Effector CD4-positive, alpha-beta T cell (primary cell): ENCODE measurements around the gene RWDD1.
A peak's percentile ranks its signal among the peaks of the same experiment; 100 is the strongest.

Experiments used
- DNase-seq: peaks from one replicate; pipeline ENCODE4 v3.0.0-alpha.2; 2020
- total RNA-seq: gene quantifications from one replicate; lab custom pipeline; 2026; lab: John Stamatoyannopoulos, UW

The RWDD1 gene
- total RNA-seq = 40.3 reads per million, percentile 63 among the genes with 10 or more reads in this experiment

- DNase-seq = peak; percentile 98
Measured at GRCh38 chr6:116570856-116571682, at the start of gene RWDD1. Gene RWDD1 (plus strand): TSS chr6:116571504. CDS start chr6:116571583, 79 bp downstream.

DNA sequence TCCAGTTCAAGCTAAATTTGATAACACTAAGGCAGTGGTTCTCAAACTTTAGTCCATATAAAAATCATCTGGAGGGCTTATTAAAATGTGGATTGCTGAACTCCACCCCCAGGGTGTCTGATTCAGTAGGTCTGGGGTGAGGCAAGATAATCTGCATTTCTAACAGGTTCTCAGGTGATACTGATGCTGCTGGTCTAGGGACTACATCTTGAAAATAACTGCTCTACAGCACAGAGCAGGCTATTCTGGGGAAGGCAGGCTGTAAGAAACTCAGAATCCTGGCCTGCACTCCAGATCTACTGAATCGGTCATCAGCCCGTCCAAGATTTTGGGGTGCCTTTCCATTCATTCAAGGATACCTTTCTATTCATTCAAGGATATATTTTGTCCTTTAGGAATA is 48.4 kb upstream of the RWDD1 start:
- DNase-seq = no peak

DNA sequence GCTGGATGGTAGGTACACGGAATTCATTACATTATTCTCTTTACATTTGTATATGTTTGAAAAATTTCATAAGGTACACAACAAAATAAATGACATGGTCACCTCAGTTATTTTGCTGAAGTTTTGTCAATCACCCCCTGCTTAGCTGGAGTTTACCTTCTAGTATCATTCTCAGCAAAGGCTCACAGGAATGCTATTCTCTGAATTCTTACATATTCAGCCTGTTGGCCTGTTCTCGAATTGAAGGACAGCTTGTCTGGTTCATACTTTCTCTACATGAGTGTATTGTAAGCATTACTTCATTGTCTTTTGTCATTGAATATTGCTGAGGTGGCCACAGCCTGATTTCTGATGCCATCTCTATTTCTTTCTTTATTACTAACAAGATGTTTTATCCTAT is 47.1 kb upstream of the RWDD1 start:
- no peak for DNase-seq

DNA sequence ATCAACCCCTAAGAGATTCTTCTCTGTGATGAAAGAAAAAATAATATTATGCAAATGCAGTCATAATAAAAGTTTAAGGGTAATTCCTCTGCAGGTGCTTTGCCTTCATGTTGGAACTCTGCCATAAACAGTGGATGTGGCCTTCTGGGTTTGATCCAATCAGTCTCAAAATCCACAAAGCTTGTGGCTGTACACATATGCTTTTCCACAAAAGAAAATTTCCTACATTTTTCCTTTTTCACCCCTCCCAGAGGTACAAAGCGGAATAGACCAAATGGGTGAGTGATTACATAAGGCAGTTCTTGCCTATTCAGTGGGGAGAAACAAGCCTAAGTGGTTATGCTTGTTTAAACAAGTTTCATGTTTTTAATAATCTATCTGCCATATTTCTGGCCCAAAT is 43.2 kb upstream of the RWDD1 start:
- no peak for DNase-seq

DNA sequence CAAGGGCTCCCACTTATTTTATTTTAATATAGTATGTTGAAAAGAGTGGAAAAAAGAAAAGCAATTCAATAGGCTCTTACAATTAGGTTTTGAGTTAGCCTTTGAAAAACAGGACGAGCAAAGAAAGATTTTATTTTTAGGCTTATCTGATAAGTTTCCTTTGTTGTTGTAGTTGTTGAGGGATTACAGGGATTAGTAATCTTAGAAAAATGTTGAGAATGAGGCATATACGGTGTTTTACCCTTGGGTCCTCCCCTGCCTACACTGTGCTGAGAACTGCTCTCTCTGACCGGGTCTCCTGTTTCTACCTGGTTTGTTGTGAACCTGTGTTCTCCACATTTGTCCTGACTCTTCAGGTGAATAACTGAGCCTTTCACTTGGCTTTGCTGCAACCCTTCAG is 42.5 kb upstream of the RWDD1 start:
- no peak for DNase-seq

GRCh38 chr6:116529466-116530290 is 41.6 kb upstream of the RWDD1 start:
- DNase-seq = no peak

- DNase-seq = no peak
Measured at GRCh38 chr6:116530436-116530835, 40.9 kb upstream of the RWDD1 start.

DNA sequence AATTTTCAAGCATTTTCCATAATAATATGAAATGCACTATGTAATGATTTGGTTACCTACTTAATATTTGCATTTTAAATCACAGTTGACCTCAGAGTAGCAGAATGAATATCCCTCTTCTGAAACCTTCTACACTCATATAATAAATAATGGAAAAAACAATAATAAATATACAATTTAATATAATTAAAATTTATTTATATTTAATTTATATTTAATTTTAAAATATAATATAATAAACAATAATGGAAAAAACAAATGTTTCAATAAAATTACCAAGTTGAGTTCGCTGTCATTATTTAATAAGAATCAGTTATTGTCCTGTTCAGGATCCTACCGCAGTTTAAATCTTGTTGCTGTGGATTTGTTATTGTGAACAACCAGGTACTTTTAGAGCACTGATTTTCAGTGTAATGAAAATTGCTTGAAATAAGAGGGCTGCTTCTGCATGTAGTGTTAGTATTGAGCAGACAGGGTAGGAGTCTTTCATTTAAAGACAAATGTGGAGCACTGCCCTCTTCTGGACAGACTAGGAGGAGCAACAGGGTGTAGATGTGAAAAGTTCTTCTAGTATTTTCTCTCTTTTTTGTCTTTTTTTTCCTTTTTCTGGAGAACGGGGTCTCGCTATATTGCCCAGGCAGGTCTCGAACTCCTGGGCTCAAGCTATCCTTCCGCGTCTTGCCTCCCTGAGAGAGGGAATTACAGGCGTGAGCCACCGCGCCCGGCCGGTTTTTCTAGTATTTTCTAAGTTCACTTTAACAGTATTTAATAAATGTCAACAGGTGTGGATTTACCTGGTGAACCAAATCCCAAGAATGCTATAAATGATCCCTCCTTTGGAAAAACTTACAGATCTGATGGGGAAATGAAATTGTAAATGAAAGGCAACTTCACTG is 39.4 kb upstream of the RWDD1 start:
- DNase-seq = peak; percentile 53

DNA sequence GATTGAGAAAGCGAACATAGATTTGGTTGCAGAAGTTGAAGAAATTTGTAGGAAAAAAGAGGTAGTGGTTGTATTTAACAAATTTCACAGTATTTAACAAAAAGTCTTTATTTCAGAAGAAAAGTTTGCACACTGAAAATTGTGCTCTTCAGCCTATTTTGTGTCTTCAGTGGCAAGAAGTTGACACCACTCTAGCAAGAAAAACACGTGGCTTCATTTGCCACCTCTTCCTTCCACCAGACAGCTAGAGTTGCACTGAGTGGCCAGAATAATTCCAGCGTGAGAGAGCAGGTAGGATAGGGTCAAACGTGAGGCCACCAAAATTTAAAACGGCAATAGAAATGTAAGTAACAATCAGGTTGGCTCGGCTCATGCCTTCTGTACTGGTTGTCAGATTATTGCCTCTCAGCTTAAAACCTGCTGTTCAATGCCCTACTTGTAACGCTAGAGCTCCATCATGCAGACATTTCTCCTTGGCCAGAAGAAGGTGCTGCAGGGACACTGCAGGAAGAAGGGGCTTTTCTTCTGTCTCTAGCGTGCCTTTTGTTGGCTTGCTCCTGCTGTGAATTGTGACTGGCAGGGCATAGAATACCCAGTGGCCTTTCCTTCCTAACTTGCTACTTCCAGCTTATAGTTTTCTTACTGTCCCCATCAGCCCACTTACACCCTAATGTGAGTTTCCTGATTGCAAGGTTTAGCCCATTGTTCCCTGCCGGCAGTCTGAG is 37.9 kb upstream of the RWDD1 start:
- no peak for DNase-seq

DNA sequence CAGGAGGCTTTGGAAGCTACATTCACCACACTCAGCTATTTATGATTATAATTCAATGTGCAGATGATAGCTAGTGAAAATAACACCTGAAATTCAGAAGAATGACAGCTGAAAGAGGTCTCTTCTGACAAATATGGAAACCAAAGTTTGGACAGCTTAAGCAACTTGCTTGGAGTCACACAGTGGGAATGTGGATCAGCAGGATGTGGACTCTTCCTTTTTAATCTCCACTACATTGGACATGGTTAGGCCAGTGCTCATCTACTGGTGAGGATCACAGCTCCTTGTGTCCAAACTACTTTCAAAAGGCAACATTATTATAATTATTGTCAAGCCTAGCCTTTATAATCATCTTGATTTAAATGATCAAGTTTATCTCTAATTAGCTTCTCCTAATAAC is 36.2 kb upstream of the RWDD1 start:
- no peak for DNase-seq

- DNase-seq = peak; percentile 12
Measured at GRCh38 chr6:116536216-116536621, 35.1 kb upstream of the RWDD1 start.

DNA sequence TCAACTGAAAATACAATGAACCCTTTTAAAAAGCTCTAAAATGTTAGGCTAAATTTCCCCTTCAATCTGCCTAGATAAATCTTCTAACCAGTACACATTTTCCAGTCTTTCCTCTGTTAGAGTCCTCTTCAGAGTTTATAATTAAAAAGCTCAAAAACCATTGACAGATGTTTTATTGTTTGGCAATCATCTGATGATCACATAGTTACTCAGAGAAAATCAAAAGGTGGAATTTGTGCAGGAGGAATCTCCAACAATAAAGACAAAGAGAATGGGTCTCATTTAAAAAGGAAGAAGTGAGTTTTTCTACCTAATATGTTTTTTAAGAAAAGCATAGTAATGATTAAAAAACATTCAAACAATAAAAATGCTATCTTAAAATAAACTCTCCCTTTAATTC is 28.9 kb upstream of the RWDD1 start:
- DNase-seq = no peak

DNA sequence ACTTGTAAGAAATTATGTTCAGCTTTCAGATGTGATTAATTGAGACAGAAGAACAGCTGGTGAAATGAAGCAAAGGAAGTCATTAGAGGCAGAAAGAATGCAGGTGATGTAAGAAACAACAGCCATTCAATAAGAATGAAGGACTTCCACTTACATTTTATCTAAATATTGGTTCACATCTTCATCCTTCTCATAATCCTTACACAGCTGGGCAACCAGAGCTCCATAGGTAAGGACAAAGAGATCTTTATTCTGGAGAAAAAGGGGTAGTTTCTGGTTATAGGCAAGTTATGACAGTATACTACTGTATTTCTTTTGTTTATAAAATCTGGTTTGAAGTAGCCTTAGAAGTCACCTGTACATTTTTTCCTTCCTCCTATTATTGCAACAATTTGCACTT is 28.2 kb upstream of the RWDD1 start:
- DNase-seq = no peak

DNA sequence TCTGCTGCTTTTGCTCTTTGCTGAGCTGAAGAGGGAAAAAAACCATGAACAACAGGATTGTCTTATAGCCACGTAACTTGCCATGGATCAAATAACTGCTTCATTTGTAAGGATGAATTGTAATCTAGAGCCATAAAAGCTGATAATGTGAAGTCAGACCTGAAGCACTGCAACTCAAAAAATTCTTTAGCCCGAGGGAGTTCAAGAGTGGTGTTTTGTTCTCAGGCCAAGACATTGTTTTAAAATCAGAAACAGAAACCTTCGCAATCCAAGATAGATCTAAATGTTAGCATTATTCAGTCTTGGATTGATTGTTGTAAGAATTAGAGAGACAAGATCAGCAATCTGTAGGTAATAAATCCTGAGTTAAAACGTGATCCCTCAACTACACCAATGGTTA is 25.7 kb upstream of the RWDD1 start, which contains the start of gene TRAPPC3L:
Gene TRAPPC3L (minus strand): TSS at position 34 of the 400 bp plus-strand sequence. CDS start 170 bp downstream, outside the sequence.
- DNase-seq = no peak

DNA sequence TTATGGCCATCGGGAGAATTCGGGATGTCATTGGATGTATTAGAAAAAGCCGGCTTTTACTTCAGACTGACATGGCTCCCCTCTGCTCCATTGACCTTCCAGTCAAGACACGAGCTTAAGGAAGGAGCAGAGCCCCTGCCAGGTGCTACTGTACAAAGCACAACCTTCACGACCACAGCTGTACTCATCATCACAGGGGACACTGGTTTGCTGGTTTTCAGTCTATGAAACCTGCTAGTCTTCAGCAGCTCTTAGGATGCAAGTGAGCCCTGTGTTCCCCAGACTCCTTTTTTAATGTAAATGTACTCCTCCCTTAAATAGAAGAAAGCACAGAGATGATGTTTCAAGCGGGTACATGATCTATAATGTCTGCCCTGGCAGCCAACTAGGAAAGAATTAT is 23.9 kb upstream of the RWDD1 start:
- DNase-seq = no peak

DNA sequence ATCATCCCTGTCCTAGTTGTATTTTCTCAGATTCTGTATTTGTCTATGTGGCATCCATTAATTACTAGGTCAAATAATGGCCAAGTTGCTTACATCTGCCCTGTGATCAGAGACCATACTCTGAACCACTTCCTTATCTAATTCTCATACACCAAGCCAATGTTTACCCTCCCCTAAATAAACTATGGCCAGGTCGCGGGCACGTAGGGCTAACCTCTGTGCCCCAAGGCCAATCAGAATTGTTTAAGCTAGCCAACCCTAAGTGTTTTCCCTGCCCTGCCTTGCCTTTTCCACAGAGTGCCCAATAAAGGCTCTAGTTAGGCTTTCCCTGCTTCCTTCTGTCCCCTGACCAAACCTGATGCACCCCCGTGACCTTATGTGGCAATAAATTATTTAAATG is 20.5 kb upstream of the RWDD1 start:
- DNase-seq = no peak

GRCh38 chr6:116553451-116553850 is 17.9 kb upstream of the RWDD1 start, which contains the start of gene CALHM4:
Gene CALHM4 (plus strand): TSS chr6:116553751. CDS start chr6:116553794, 43 bp downstream.
- DNase-seq = no peak

DNA sequence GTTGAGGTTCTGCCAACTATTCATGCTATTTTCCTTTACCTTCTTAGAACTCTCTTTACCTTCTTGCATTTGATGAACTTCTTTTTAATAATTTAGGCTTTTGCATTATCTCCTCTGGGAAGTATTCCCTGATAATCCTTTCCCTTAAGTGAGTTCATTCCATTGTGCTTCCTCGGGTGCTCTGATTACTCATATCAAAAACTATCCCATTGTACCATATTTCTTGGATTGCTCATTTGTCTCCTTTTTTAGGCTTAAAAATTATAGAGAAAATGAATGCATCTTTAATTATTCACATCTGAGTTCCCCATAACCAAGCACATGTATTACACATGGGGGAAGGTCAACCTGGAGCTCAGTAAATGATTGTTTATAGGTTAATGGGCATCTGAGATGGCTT is 15.2 kb upstream of the RWDD1 start:
- DNase-seq = no peak

DNA sequence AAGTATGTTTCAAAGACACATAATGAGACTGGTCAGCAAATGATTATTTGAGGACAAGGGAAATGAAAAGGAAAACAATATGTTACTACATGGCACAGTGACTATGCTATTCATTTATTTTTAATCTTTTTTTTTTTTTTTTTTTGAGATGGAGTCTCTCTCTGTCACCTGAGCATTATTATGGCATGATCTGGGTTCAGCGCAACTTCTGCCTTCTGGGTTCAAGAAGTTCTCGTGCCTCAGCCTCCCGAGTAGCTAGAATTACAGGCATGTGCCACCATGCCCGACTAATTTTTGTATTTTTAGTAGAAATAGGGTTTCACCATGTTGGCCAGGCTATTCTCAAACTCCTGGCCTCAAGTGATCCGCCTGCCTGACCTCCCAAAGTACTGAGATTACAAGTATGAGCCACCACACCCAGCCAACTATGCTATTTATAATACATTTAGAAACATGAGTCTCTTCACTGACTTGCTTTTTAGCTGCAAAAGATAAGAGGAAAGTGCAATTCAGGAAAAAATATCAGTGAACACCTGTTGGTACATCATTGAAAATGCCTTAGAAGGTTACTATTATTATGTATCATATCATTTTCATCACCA is 14.4 kb upstream of the RWDD1 start:
- DNase-seq = no peak

DNA sequence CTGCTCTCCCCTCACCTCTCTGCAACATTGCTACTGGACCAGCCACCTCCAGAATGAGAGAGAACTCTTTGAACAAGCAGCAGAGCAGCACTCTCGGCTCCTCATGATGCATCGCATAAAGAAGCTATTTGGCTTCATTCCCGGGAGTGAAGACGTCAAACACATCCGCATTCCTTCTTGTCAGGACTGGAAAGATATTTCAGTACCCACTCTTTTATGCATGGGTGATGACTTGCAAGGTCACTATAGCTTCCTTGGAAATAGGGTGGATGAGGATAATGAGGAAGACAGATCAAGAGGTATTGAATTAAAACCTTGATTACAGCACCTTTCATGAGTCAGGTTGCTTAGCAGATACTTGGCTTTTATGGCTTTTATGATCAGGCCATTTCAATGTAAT is 13.4 kb upstream of the RWDD1 start:
- no peak for DNase-seq

DNA sequence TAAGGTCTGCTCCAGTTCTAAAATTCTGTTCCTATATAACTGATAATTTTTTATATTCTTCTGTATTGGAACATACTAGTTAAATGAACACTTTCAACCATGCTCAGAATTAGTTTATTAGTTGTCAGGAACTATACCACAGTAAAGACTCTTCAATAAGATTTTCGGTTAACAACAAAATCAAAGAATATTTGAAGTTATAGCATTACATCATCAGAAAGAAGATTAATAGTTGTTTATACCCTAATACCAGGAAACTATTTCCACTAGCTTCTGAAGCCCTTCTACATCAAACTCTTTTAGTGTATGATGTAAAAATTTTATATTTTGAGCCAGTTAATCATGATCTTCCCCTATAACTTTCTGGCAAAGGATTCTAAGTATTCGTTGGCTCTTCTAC is 11.2 kb upstream of the RWDD1 start:
- DNase-seq = no peak
